RKO (cell line): Measurements from ENCODE around the gene OPRL1.
A peak's percentile ranks its signal among the peaks of the same experiment; 100 is the strongest.
"Not testable (repeated sequence)": the region's sequence is repeated elsewhere in the genome, so short reads cannot be mapped to it uniquely, and the experiment has no call there.

Experiments used
- DNase-seq: peaks from one replicate; pipeline ENCODE4 v3.0.0-alpha.2; 2016; ENCODE audit warnings: low spot score

The OPRL1 gene

GRCh38 chr20:64086801-64087200 is 6.9 kb downstream of the OPRL1 start:
- peak; percentile 54 for DNase-seq

- DNase-seq, result not testable (repeated sequence)
Measured at GRCh38 chr20:64087226-64087825, 7.4 kb downstream of the OPRL1 start.

GRCh38 chr20:64088586-64088985 is 8.7 kb downstream of the OPRL1 start:
- not testable (repeated sequence) for DNase-seq

- no peak for DNase-seq
Measured at GRCh38 chr20:64090165-64090564, 10.3 kb downstream of the OPRL1 start.

- DNase-seq, result no peak
Measured at GRCh38 chr20:64091340-64091739, 11.5 kb downstream of the OPRL1 start.

- no peak for DNase-seq
Measured at GRCh38 chr20:64091770-64092169, 11.9 kb downstream of the OPRL1 start.

- DNase-seq, result no peak
Measured at GRCh38 chr20:64092258-64093012, 12.6 kb downstream of the OPRL1 start.

- DNase-seq, result no peak
Measured at GRCh38 chr20:64093013-64093503, 13.2 kb downstream of the OPRL1 start.

- DNase-seq, result no peak
Measured at GRCh38 chr20:64095455-64095854, 15.6 kb downstream of the OPRL1 start.

- no peak for DNase-seq
Measured at GRCh38 chr20:64095927-64096326, 16.0 kb downstream of the OPRL1 start.

- DNase-seq, result no peak
Measured at GRCh38 chr20:64096535-64096934, 16.7 kb downstream of the OPRL1 start.

- no peak for DNase-seq
Measured at GRCh38 chr20:64098471-64099013, 18.7 kb downstream of the OPRL1 start.

- no peak for DNase-seq
Measured at GRCh38 chr20:64099086-64099786, 19.4 kb downstream of the OPRL1 start.

GRCh38 chr20:64099880-64100565 is 20.1 kb downstream of the OPRL1 start:
- DNase-seq, result no peak

- no peak for DNase-seq
Measured at GRCh38 chr20:64100566-64100888, 20.6 kb downstream of the OPRL1 start.

- no peak for DNase-seq
Measured at GRCh38 chr20:64100946-64101688, 21.2 kb downstream of the OPRL1 start.

- no peak for DNase-seq
Measured at GRCh38 chr20:64101731-64102621, 22.1 kb downstream of the OPRL1 start.

GRCh38 chr20:64102647-64103354 is 22.9 kb downstream of the OPRL1 start:
- no peak for DNase-seq

GRCh38 chr20:64103871-64104666 is 24.2 kb downstream of the OPRL1 start:
- no peak for DNase-seq
